ENCODE measurements around the gene C22orf23.

The C22orf23 gene

GRCh38 chr22:37896939-37897338, 56.5 kb downstream of the C22orf23 start:
- no peak for DNase-seq

GRCh38 chr22:37896181-37896592, 57.2 kb downstream of the C22orf23 start:
- no peak for DNase-seq

GRCh38 chr22:37894939-37895670, 58.3 kb downstream of the C22orf23 start:
- DNase-seq: no peak

GRCh38 chr22:37893583-37893983, 59.8 kb downstream of the C22orf23 start:
- DNase-seq: no peak
